Measurements from ENCODE around the gene PRPH.
"Not testable (repeated sequence)": the region's sequence is repeated elsewhere in the genome, so short reads cannot be mapped to it uniquely, and the experiment has no call there.

The PRPH gene

GRCh38 chr12:49332891-49333371, 38.0 kb downstream of the PRPH start:
- Histone ChIP-seq H3K27me3 (replicated peaks) (peaks cover 35% of the 10 kb centered on the region), H3K4me3 (ENCODE audit: low read depth, low read length) (peak overlapping the region; percentile 12)

GRCh38 chr12:49333778-49334177, 38.8 kb downstream of the PRPH start:
- H3K27ac ChIP-seq; in situ Hi-C loops (cut with HindIII; ENCODE audit: low pct_ligation_motif_present, low sequenced_read_pairs); H3K36me3 ChIP-seq (replicated peaks); DNase-seq; H3K4me3 ChIP-seq (ENCODE audit: low read depth, low read length): not testable (repeated sequence)
- H3K27me3 ChIP-seq (replicated peaks): peaks cover 35% of the 10 kb centered on the region

More at GRCh38 chr12:49332891-49333371, 38.0 kb downstream of the PRPH start:
- no peak for DNase-seq
- in situ Hi-C loops (cut with HindIII; ENCODE audit: low pct_ligation_motif_present, low sequenced_read_pairs): no loop called here
- H3K36me3 ChIP-seq (replicated peaks): no peaks in the 10 kb centered on the region
- no peak overlapping the region for H3K27ac ChIP-seq
- TF ChIP-seq CTCF (IDR thresholded peaks at IDR 0.05; ENCODE audit: low read depth, low read length, missing control alignments): no peak

DNA sequence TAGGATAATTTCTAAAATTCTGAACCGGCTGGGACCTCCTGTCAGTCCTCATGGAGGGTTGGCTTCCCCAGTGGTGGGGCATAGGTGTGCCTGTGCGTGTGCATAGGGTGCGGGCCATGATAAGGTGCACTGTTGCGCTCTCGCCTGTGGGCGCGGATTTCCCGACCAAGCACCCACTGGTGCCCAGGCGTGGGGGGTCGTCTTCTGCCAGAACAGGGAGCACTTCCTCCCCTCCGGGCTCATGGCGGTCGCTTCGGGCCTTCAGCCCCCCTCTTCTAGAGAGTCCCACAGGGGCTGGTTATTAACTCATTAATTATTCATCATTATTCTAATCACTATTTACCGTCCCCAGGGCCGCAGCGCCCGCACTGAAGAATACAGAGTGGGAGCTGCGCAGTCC, 39.3 kb downstream of the PRPH start:
- in situ Hi-C loops (cut with HindIII; ENCODE audit: low pct_ligation_motif_present, low sequenced_read_pairs): no loop called here
- TF ChIP-seq CTCF (IDR thresholded peaks at IDR 0.05; ENCODE audit: low read depth, low read length, missing control alignments): no peak
- no peaks in the 10 kb centered on the region for H3K36me3 ChIP-seq (replicated peaks)
- no peak overlapping the region for H3K4me3 ChIP-seq (ENCODE audit: low read depth, low read length)
- peaks cover 35% of the 10 kb centered on the region for H3K27me3 ChIP-seq (replicated peaks)
- no peak for DNase-seq
- H3K27ac ChIP-seq: no peak overlapping the region

GRCh38 chr12:49334681-49335080, 39.7 kb downstream of the PRPH start:
- no peak for DNase-seq
- H3K27ac ChIP-seq: no peak overlapping the region
- H3K27me3 ChIP-seq (replicated peaks): peaks cover 35% of the 10 kb centered on the region
- in situ Hi-C loops (cut with HindIII; ENCODE audit: low pct_ligation_motif_present, low sequenced_read_pairs): no loop called here
- no peak for TF ChIP-seq CTCF (IDR thresholded peaks at IDR 0.05; ENCODE audit: low read depth, low read length, missing control alignments)
- H3K36me3 ChIP-seq (replicated peaks): no peaks in the 10 kb centered on the region
- H3K4me3 ChIP-seq (ENCODE audit: low read depth, low read length): no peak overlapping the region

DNA sequence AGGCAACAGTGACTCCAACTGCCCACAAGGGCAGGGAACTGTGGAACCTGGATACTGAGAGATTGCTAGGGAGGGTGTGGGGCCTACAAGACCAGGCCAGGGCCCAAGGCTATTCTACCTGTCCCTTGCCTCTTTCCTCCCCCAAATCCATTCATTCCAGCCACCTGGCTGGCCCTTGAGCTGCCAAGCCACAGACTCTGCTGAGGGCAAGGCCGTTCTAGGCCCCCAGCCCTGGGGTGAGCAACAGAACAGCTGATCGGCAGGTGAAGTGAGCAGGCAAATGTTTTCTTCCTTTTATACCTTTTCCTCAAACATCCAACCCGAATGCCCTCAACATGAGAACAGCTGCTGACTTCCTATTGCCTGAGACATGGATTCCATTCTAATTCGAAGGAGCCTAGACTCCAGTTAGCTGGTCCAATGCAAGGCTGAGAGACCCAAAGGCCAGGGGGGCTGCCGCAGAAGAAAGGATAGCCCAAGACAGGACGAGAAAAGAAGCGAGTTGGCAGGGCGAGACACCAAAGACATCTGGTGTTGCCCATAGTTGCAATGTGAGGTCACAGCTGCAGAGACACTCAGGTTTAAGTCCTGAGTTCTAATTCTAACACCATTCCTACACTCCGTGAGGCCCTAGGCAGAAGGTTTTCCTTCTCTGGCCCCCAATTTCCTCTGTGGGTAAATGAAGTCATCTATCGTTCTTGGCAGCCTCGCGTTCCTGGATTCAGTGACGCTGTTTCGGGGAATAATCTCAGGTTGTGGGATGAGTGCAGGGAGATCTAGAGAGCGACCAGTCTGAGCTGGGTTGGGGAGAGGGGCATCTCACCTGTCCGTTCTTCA, 40.4 kb downstream of the PRPH start:
- H3K36me3 ChIP-seq (replicated peaks): no peaks in the 10 kb centered on the region
- H3K4me3 ChIP-seq (ENCODE audit: low read depth, low read length): no peak overlapping the region
- in situ Hi-C loops (cut with HindIII; ENCODE audit: low pct_ligation_motif_present, low sequenced_read_pairs): no loop called here
- peaks cover 35% of the 10 kb centered on the region for H3K27me3 ChIP-seq (replicated peaks)
- DNase-seq: no peak
- TF ChIP-seq CTCF (IDR thresholded peaks at IDR 0.05; ENCODE audit: low read depth, low read length, missing control alignments): no peak
- H3K27ac ChIP-seq: no peak overlapping the region

DNA sequence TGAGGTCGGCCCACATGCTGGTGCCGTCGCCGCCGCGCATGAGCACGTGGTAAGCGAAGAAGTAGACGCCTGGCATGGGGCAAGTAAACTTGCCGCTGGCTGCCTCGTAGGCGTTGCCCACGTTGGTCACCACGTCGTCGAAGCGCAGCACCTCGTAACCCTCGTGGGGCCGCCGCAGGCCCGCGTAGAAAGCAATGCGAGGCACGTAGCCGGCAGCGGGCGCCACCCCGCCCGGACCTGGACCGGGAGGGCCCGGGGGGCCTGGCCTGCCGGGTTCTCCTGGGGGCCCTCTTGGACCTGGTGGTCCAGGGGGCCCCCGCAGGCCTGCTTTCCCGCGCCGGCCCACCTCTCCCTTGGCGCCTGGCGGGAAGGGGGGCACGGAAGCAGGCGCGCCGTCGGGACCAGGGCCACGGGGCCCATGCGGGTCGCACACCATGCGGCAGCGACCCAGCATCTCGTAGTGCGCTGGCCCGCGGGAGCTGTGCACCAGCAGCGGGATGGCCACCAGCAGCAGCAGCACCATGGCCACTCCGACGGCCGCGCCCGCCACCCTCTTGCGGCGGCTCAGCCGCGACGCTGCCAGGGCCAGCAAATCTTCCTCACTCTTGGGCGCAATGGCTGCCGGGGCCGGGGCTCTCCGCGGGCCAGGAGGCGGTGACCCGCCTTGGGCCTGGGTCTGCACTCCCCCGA, 41.2 kb downstream of the PRPH start:
- Histone ChIP-seq H3K27me3 (replicated peaks) (peaks cover 35% of the 10 kb centered on the region), H3K36me3 (replicated peaks) (no peaks in the 10 kb centered on the region), H3K27ac (no peak overlapping the region), H3K4me3 (ENCODE audit: low read depth, low read length) (no peak overlapping the region)
- no peak for TF ChIP-seq CTCF (IDR thresholded peaks at IDR 0.05; ENCODE audit: low read depth, low read length, missing control alignments)
- DNase-seq: no peak
- in situ Hi-C loops (cut with HindIII; ENCODE audit: low pct_ligation_motif_present, low sequenced_read_pairs): no loop called here
